Activated CD4-positive, alpha-beta memory T cell treated with anti-CD3 and anti-CD28 coated beads for 36 hours (primary cell): ENCODE measurements around the gene JARID2. TPM values are rescaled to one million over a fixed set of nuclear protein-coding genes. Genes with fewer than 3 reads are reported as not detected.
"Not testable (repeated sequence)": the region's sequence is repeated elsewhere in the genome, so short reads cannot be mapped to it uniquely, and the experiment has no call there.

Experiments used
- CTCF ChIA-PET: fragments of 350-600 bp; sonication (Branson Sonifier 250); formaldehyde crosslinking; loops from one replicate; lab custom pipeline; 2021; ENCODE audit warnings: antibody characterized with exemption, inconsistent platforms; lab: Charles Lee
- POLR2A ChIA-PET: fragments of 350-600 bp; sonication (Branson Sonifier 250); formaldehyde crosslinking; loops from one replicate; lab custom pipeline; 2021; ENCODE audit warnings: antibody characterized with exemption; lab: Charles Lee
- DNase-seq: peaks from one replicate; pipeline ENCODE4 v3.0.0-alpha.2; 2020
- H3K27ac Mint-ChIP-seq: one replicate; pipeline ENCODE4 v1.8.0; 2021; ENCODE audit warnings: mixed read lengths
- H3K27me3 Mint-ChIP-seq: one replicate; pipeline ENCODE4 v1.8.0; 2021; ENCODE audit warnings: mixed read lengths
- H3K36me3 Mint-ChIP-seq: one replicate; pipeline ENCODE4 v1.8.0; 2021; ENCODE audit warnings: mixed read lengths
- H3K4me1 Mint-ChIP-seq: one replicate; pipeline ENCODE4 v1.8.0; 2021; ENCODE audit warnings: low read depth, mixed read lengths
- H3K4me3 Mint-ChIP-seq: one replicate; pipeline ENCODE4 v1.8.0; 2021; ENCODE audit warnings: mild to moderate bottlenecking, mixed read lengths
- H3K9me3 Mint-ChIP-seq: one replicate; pipeline ENCODE4 v1.8.0; 2021; ENCODE audit warnings: mixed read lengths
- intact Hi-C: fragments of 100-400 bp; cut with micrococcal nuclease; formaldehyde crosslinking; loops from one replicate; pipeline ENCODE4 v1.15.1; 2023
- total RNA-seq, 2 experiments: library from RNA; stranded (reverse); gene quantifications; one replicate each; pipeline ENCODE4 v1.2.3, GENCODE V29; 2021

JARID2 gene
- total RNA-seq, 2 experiments from 2014 or later = 41.4 to 44.0 TPM

- Mint-ChIP-seq H3K27ac (peak overlapping the region; percentile 8), H3K36me3 (peaks cover 13% of the 10 kb centered on the region), H3K27me3 (no peaks in the 10 kb centered on the region), H3K4me1 (peaks cover 91% of the 10 kb centered on the region), H3K9me3 (no peaks in the 10 kb centered on the region), H3K4me3 (no peak overlapping the region)
- no peak for DNase-seq
- ChIA-PET POLR2A (interaction anchor here (0.5 kb wide), 1 partner anchor 446 kb away, joined by 6 read pairs; no protein-coding TSS in a partner anchor), CTCF (no interaction called here)
- intact Hi-C loops = no loop called here
Measured at GRCh38 chr6:15322781-15323536, 77.1 kb downstream of the JARID2 start.

- intact Hi-C loops, H3K9me3 Mint-ChIP-seq, H3K4me3 Mint-ChIP-seq, DNase-seq, H3K27me3 Mint-ChIP-seq, CTCF ChIA-PET: not testable (repeated sequence)
- H3K36me3 Mint-ChIP-seq = peaks cover 19% of the 10 kb centered on the region
- POLR2A ChIA-PET = interaction anchor here (0.5 kb wide), 1 partner anchor 446 kb away, joined by 6 read pairs; no protein-coding TSS in a partner anchor
- peaks cover 91% of the 10 kb centered on the region for H3K4me1 Mint-ChIP-seq
- peak overlapping the region; percentile 8 for H3K27ac Mint-ChIP-seq
Measured at GRCh38 chr6:15323611-15324010, 77.7 kb downstream of the JARID2 start.

- intact Hi-C loops = no loop called here
- H3K27me3 Mint-ChIP-seq = no peaks in the 10 kb centered on the region
- no peaks in the 10 kb centered on the region for H3K9me3 Mint-ChIP-seq
- POLR2A ChIA-PET = no interaction called here
- CTCF ChIA-PET = interaction anchor here (0.6 kb wide), 2 partner anchors 872 to 1137 kb away, joined by 5 to 6 read pairs; no protein-coding TSS in a partner anchor
- H3K4me3 Mint-ChIP-seq = no peak overlapping the region
- H3K36me3 Mint-ChIP-seq = peaks cover 21% of the 10 kb centered on the region
- H3K4me1 Mint-ChIP-seq = peaks cover 91% of the 10 kb centered on the region
- no peak for DNase-seq
- H3K27ac Mint-ChIP-seq = no peak overlapping the region
Measured at GRCh38 chr6:15324427-15324985, 78.6 kb downstream of the JARID2 start.

- intact Hi-C loops = loop anchor here (5.0 kb wide), 3 partner anchors 73 to 167 kb away; no protein-coding TSS in a partner anchor
- ChIA-PET CTCF (no interaction called here), POLR2A (no interaction called here)
- Mint-ChIP-seq H3K36me3 (peaks cover 21% of the 10 kb centered on the region), H3K4me1 (peaks cover 91% of the 10 kb centered on the region), H3K4me3 (no peak overlapping the region), H3K27me3 (no peaks in the 10 kb centered on the region), H3K27ac (peak overlapping the region; percentile 75), H3K9me3 (no peaks in the 10 kb centered on the region)
- no peak for DNase-seq
Measured at GRCh38 chr6:15325540-15325955, 79.7 kb downstream of the JARID2 start.

- Mint-ChIP-seq H3K27me3 (no peaks in the 10 kb centered on the region), H3K4me1 (peaks cover 91% of the 10 kb centered on the region), H3K4me3 (no peak overlapping the region), H3K36me3 (peaks cover 20% of the 10 kb centered on the region), H3K9me3 (no peaks in the 10 kb centered on the region), H3K27ac (peak overlapping the region; percentile 42)
- ChIA-PET POLR2A (no interaction called here), CTCF (interaction anchor here (2.0 kb wide), 1 partner anchor 298 kb away, joined by 5 read pairs; no protein-coding TSS in a partner anchor)
- no peak for DNase-seq
- intact Hi-C loops = loop anchor here (2.0 to 5.0 kb wide), 4 partner anchors 25 to 166 kb away; no protein-coding TSS in a partner anchor
Measured at GRCh38 chr6:15326067-15326614, 80.3 kb downstream of the JARID2 start.

GRCh38 chr6:15327271-15327670 is 81.4 kb downstream of the JARID2 start:
- peak overlapping the region; percentile 67 for H3K27ac Mint-ChIP-seq
- peaks cover 22% of the 10 kb centered on the region for H3K36me3 Mint-ChIP-seq
- intact Hi-C loops = loop anchor here (2.0 to 5.0 kb wide), 4 partner anchors 26 to 165 kb away; no protein-coding TSS in a partner anchor
- CTCF ChIA-PET = interaction anchor here (2.0 kb wide), 1 partner anchor 297 kb away, joined by 5 read pairs; no protein-coding TSS in a partner anchor
- H3K9me3 Mint-ChIP-seq = no peaks in the 10 kb centered on the region
- DNase-seq = peak; percentile 66
- POLR2A ChIA-PET = no interaction called here
- no peaks in the 10 kb centered on the region for H3K27me3 Mint-ChIP-seq
- H3K4me1 Mint-ChIP-seq = peaks cover 85% of the 10 kb centered on the region
- peak overlapping the region; percentile 1 for H3K4me3 Mint-ChIP-seq

GRCh38 chr6:15329197-15329671 is 83.4 kb downstream of the JARID2 start:
- no peak for DNase-seq
- no peaks in the 10 kb centered on the region for H3K9me3 Mint-ChIP-seq
- peaks cover 80% of the 10 kb centered on the region for H3K4me1 Mint-ChIP-seq
- no peaks in the 10 kb centered on the region for H3K27me3 Mint-ChIP-seq
- H3K4me3 Mint-ChIP-seq = no peak overlapping the region
- ChIA-PET CTCF (no interaction called here), POLR2A (interaction anchor here (1.0 kb wide), 1 partner anchor 76 kb away, joined by 3 read pairs; no protein-coding TSS in a partner anchor)
- H3K36me3 Mint-ChIP-seq = peaks cover 17% of the 10 kb centered on the region
- intact Hi-C loops = loop anchor here (5.0 kb wide), 3 partner anchors 77 to 163 kb away; no protein-coding TSS in a partner anchor
- H3K27ac Mint-ChIP-seq = no peak overlapping the region

- H3K4me3 Mint-ChIP-seq = no peak overlapping the region
Measured at GRCh38 chr6:15330174-15330944, 84.5 kb downstream of the JARID2 start.

GRCh38 chr6:15331143-15331542 is 85.3 kb downstream of the JARID2 start:
- CTCF ChIA-PET = interaction anchor here (1.2 kb wide), 1 partner anchor 58 kb away, joined by 4 read pairs; no protein-coding TSS in a partner anchor
- no peak for DNase-seq
- Mint-ChIP-seq H3K27me3 (no peaks in the 10 kb centered on the region), H3K9me3 (no peaks in the 10 kb centered on the region), H3K27ac (no peak overlapping the region), H3K4me1 (peaks cover 80% of the 10 kb centered on the region), H3K4me3 (no peak overlapping the region), H3K36me3 (peaks cover 12% of the 10 kb centered on the region)
- POLR2A ChIA-PET = interaction anchor here (0.9 kb wide), 1 partner anchor 61 kb away, joined by 6 read pairs; no protein-coding TSS in a partner anchor
- intact Hi-C loops = no loop called here

More at GRCh38 chr6:15330174-15330944, 84.5 kb downstream of the JARID2 start:
- Mint-ChIP-seq H3K27me3 (no peaks in the 10 kb centered on the region), H3K9me3 (no peaks in the 10 kb centered on the region), H3K4me1 (peaks cover 79% of the 10 kb centered on the region), H3K27ac (peak overlapping the region; percentile 60), H3K36me3 (peaks cover 13% of the 10 kb centered on the region)
- CTCF ChIA-PET = no interaction called here
- no peak for DNase-seq
- intact Hi-C loops = loop anchor here (1.0 kb wide), 1 partner anchor 29 kb away; no protein-coding TSS in a partner anchor
- POLR2A ChIA-PET = interaction anchor here (0.9 kb wide), 1 partner anchor 62 kb away, joined by 6 read pairs; no protein-coding TSS in a partner anchor

GRCh38 chr6:15331629-15332251 is 85.9 kb downstream of the JARID2 start:
- CTCF ChIA-PET = interaction anchor here (1.2 kb wide), 1 partner anchor 58 kb away, joined by 4 read pairs; no protein-coding TSS in a partner anchor
- intact Hi-C loops = no loop called here

More at GRCh38 chr6:15331629-15332251, 85.9 kb downstream of the JARID2 start:
- peaks cover 12% of the 10 kb centered on the region for H3K36me3 Mint-ChIP-seq
- no peak for DNase-seq
- no peaks in the 10 kb centered on the region for H3K27me3 Mint-ChIP-seq
- H3K27ac Mint-ChIP-seq = no peak overlapping the region
- POLR2A ChIA-PET = interaction anchor here (0.9 kb wide), 1 partner anchor 60 kb away, joined by 6 read pairs; no protein-coding TSS in a partner anchor
- H3K9me3 Mint-ChIP-seq = no peaks in the 10 kb centered on the region
- no peak overlapping the region for H3K4me3 Mint-ChIP-seq
- peaks cover 77% of the 10 kb centered on the region for H3K4me1 Mint-ChIP-seq
